GM19372 (cell line): ENCODE data around the gene LTBP3.

Source experiments
- ATAC-seq: cut with Tn5 transposase; IDR thresholded peaks from one replicate; pipeline ENCODE4 v1.9.1; 2021; ENCODE audit warnings: mild to moderate bottlenecking, low read depth, moderate library complexity; ENCODE audit not compliant: unreplicated experiment

Gene LTBP3

GRCh38 chr11:65558002-65558929 lies at the start of gene LTBP3:
TSS of gene LTBP3 (minus strand) at chr11:65558359. CDS start at chr11:65557959, 400 bp downstream.
- ATAC-seq, result no peak

GRCh38 chr11:65606876-65607613 lies 48.9 kb upstream of the LTBP3 start:
- ATAC-seq, result no peak

GRCh38 chr11:65604258-65604657 lies 46.1 kb upstream of the LTBP3 start:
- no peak for ATAC-seq

DNA sequence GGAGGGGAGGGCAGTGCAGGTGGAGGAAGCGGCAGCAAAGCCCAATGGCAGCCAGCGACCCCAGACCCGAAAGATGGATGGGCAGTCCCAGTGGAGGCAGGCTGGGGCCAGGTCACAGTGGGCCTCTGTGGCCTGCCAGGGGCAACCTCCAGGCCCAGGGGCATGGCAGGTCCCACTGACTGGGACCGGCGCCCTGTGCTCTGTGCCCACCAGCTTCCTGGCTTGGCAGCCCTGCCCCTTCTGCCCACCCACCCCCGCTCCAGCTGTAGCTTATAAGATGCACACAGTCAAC lies 41.7 kb upstream of the LTBP3 start:
- no peak for ATAC-seq

DNA sequence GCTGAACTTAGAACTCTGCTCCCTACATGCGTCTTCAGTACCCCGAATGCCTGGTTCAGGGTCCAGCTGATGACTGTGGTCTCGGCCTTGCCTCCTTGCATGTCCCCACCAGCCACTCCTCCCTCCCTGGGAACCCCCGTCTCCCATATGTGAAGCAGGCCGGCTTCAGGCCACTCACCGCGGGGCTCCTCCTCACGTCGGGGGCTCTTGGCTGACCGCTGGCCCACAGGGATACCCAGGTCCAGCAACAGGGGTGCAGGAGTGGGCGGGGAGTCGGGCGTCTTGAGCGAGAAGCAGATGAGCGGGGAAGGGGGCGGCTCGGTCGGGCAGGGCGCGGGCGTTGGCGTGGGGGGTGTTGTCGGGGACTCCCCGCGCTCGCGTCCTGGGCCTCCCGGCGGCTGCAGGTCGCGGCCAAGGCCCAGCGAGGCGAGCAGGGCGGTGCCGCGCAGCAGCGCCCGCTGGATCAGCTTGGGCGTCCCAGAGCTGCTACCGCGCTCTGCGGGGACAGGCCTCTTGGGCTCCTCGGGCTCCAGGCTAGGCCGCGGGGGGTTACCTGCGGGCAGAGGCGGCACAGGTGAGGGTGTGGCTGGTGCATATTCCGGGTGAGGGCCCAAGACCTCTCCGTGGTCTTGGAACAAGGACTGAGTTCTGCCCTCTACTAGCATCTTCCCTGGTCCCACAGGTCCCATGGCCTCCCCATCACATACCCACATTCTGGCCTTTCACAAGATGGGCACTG lies 41.2 kb upstream of the LTBP3 start:
- ATAC-seq, result no peak

DNA sequence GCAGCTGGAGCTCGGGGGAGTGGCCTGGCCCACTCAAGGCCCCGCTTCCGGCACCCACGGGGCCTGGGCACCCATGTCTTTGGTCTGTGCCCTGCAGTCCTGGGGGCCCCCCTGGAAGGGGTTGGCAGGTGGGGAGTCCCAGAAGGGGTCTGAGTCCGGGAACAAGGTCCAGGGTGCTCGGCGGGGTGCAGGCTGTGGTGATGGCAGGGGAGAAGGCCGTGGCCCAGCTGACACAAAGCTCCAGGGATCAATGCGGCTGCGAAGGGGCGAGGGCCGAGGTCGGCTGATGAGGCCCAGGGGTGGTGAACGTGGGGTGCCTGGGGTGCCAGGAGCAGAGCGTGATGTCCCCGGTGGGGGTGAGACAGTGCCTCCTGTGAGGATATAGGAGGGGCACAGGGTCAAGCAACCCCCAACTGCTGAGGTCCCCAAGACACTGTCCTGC lies 40.1 kb upstream of the LTBP3 start:
- ATAC-seq, result no peak

DNA sequence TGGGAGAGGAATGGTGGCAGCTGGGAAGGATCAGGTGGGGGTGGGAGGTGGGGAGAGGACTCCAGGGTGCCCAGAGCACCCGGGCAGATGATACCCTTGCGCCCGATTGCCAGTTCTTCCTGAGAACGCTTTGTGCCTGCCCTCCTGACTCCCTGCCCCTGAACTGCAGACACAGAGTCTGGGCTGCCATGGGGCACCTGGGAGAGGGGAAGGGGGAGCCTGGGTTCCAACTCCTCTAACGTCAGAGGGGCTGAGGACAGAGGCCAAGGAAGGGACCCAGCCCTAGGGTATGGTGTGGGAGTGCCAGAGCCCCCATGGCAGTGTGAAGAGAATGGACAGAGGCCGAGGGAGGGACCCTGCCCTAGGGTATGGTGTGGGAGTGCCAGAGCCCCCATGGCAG lies 38.4 kb upstream of the LTBP3 start:
- no peak for ATAC-seq

GRCh38 chr11:65595543-65596281 lies 37.6 kb upstream of the LTBP3 start, which contains the start of gene KCNK7:
TSS of gene KCNK7 (minus strand) at chr11:65595800. CDS start at chr11:65595772, 28 bp downstream.
- no peak for ATAC-seq

GRCh38 chr11:65595131-65595530 lies 37.0 kb upstream of the LTBP3 start:
- no peak for ATAC-seq

DNA sequence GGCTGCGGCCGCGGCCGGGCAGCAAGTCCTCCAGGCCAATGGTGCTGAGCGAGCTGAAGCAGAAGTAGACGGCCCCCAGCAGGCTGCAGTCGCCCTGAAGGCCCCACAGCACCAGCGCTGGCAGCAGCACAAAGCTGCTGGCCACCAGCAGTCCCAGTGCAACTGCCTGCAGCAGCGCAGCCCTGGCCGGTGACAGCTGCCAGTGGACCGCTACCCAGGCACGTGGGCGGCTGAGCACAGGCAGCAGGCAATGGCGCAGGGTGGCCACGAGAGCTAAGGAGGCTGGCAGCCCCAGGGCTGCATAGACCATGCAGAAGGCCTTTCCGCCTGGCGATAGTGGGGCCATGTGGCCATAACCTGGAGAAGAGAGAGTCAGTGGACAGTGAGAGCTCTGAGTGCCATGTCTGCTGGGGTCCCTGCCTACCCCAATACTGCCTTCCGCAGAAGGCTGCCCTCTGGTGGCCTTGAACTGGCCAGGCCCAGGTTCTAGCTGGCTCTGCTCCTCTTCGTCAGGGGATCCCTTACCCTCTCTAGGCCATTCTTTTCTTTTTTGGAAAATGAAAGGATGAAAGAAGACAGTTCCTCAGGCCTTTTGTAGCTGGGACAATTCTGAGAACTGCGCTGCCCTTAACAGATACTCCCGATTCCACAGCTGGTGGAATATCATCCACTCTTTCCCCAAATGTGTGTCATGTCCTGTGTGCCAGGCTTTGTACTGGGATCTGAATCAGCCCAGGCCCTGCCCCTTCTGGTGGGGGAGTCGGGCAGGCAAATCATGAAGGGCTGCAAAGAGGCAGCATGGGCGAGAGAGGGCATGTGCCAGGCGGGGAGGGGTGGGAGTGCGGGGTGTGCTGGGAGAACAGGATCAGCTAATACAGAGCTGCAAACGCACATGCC lies 35.6 kb upstream of the LTBP3 start:
- no peak for ATAC-seq

DNA sequence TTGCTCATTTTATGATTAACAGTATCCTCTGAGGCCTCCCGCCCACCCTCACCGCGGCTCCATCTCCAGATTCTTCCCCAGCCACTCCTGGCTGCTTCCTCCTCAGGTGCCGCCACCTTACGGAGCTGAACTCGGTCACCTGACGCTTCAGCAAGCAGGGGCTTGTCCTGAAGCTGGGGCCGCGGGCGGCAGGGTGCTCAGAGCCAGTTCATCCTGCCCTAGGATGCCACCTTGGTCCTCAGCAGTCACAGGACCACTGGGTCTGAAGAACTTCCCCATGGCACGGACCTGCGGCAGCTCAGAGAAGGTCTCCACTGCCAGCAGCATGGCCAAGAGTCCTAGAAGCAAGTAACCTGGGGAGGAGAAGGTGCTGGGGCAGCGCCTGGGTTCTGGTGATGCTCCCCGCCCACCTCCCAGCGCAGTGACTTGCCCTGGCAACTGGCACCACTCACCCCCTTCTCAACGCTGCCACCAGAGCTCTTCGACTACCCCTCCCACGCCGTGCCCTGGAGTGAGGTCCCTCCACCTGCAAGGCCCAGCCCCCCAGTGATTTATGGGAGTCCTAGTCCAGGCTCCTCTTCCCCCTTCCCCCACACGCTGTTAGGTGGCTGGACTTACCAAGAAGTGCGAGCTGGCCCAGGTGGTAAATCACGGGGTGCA lies 34.8 kb upstream of the LTBP3 start:
- ATAC-seq, result no peak

- no peak for ATAC-seq
These were observed 34.0 kb upstream of the LTBP3 start for GRCh38 chr11:65591939-65592857.

DNA sequence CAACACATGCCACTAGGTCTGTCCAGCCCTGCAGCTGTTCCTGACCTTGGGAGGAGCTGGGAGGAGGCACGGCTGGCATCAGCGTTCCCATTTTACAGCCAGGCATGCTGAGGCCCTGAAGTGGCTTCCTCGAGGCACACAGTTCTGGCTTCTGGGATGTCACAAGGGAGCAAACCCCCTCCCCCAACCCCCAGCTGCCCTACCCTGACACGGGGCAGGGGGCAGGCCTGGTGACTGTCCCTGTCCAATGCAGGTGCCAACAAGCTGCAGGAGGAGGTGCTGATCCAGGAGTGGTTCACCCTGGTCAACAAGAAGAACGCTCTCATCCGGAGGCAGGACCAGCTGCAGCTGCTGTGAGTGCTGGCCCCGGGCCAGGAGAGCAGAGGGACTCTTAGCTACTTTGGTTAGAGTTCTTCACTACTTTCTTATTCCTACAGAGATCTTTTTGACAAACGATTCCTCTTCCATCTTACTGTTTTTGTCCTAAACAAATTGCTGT lies 32.1 kb upstream of the LTBP3 start:
- ATAC-seq, result no peak

DNA sequence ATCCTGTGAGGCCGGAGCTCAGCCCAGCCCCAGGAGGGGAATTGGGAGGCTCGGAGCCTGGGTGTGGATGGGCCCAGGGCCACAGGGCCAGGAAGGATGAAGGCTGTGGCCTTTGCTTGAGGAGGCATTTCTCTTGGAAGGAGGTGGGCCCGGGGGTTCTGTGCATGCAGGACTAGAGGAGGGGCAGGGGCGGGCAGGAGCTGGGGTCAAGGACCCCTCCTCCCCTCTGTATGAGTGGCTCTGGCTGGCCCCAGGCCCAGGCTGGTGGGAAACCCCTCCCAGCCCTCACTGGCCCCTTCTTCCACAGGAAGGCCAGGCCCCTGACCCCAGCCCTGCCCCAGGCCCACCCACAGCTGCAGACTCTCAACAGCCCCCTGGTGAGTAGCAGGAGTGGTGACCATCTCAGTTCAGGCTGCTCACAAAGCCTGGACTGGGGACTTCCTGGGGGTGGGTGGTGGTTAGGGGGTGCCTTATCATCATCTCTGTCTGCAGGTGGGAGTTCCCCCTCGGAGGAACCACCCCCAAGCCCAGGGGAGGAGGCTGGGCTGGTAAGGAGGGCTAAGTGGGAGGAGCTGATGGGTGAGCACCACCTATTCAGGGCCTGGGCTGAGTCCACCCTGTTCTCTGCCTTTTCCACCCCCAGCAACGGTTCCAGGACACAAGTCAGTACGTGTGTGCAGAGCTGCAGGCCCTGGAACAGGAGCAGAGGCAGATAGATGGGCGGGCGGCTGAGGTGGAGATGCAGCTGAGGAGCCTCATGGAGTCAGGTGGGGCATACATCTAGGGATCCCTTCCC lies 31.5 kb upstream of the LTBP3 start:
- ATAC-seq, result no peak

- peak; percentile 73 for ATAC-seq
These were observed 30.3 kb upstream of the LTBP3 start for GRCh38 chr11:65588199-65589054.

GRCh38 chr11:65586676-65587075 lies 28.5 kb upstream of the LTBP3 start:
- no peak for ATAC-seq
